Thoracic aorta (tissue), 2 donors: ENCODE data around the gene CCDC18. TPM values are rescaled to one million over a fixed set of nuclear protein-coding genes. Genes with fewer than 3 reads are reported as not detected.

Experiments used
- ATAC-seq: fragments of 150-250 bp; one replicate; pipeline ENCODE4 v1.8.0; 2017; ENCODE audit warnings: low read depth; ENCODE audit not compliant: insufficient number of reproducible peaks, low FRiP score
- DNase-seq: peaks from one replicate; pipeline ENCODE4 v3.0.0-alpha.2; 2020; ENCODE audit warnings: low spot score
- H3K27ac ChIP-seq, 2 donors: fragments of 200-600 bp; sonication (generic); 1 replicate in 1 of 2; 2 replicates in 1 of 2; pipeline ENCODE4 v1.5.1; 2016; ENCODE audit warnings: mild to moderate bottlenecking in 2 of 2, moderate library complexity in 2 of 2
- H3K27me3 ChIP-seq: fragments of 200-600 bp; sonication (generic); replicated peaks from 2 replicates; pipeline ENCODE4 v1.6.0; 2016; ENCODE audit warnings: mild to moderate bottlenecking; ENCODE audit not compliant: insufficient read depth
- H3K36me3 ChIP-seq: fragments of 200-600 bp; sonication (generic); one replicate; pipeline ENCODE4 v1.5.1; 2016
- H3K4me1 ChIP-seq, 2 donors: fragments of 200-600 bp; sonication (generic); 1 replicate in 1 of 2; 2 replicates in 1 of 2; pipeline versions ENCODE4 v1.5.1 to v1.6.0; 2016; ENCODE audit warnings: low read depth in 2 of 2, mild to moderate bottlenecking in 1 of 2; ENCODE audit not compliant: control insufficient read depth in 1 of 2
- H3K4me3 ChIP-seq: fragments of 200-600 bp; sonication (generic); 2 replicates; pipeline ENCODE4 v1.5.1; 2016; ENCODE audit warnings: mild to moderate bottlenecking
- H3K9me3 ChIP-seq: fragments of 200-600 bp; sonication (generic); 2 replicates; pipeline ENCODE4 v1.5.1; 2016
- CTCF ChIP-seq: fragments of 200-600 bp; sonication (generic); IDR thresholded peaks from one replicate; pipeline ENCODE4 v1.5.1; 2019; ENCODE audit warnings: antibody characterized with exemption
- total RNA-seq, 2 donors: library from RNA; depleted of rRNA; stranded (reverse); fragments of >200 nt; gene quantifications; one replicate each; pipeline versions ENCODE4 v1.1.0 to v1.2.3, GENCODE V29; 2016

The CCDC18 gene
- total RNA-seq, 2 donors from 2014 or later = 1.9 to 4.0 TPM

GRCh38 chr1:93140106-93140505 is 40.4 kb upstream of the CCDC18 start:
- Histone ChIP-seq H3K36me3 (peaks cover 13% of the 10 kb centered on the region), H3K4me3 (no peak overlapping the region), H3K27ac (no peak overlapping the region), H3K4me1 (peaks cover 0 to 9% of the 10 kb centered on the region in 2 donors), H3K9me3 (no peaks in the 10 kb centered on the region), H3K27me3 (no peaks in the 10 kb centered on the region)
- DNase-seq = no peak
- no peak for TF ChIP-seq CTCF
- no peak for ATAC-seq

- Histone ChIP-seq H3K27me3 (no peaks in the 10 kb centered on the region), H3K4me3 (no peak overlapping the region), H3K9me3 (no peaks in the 10 kb centered on the region), H3K4me1 (peaks cover 0 to 9% of the 10 kb centered on the region in 2 donors), H3K27ac (no peak overlapping the region), H3K36me3 (peaks cover under 1% of the 10 kb centered on the region)
- TF ChIP-seq CTCF = no peak
- ATAC-seq = no peak
- no peak for DNase-seq
Measured at GRCh38 chr1:93142161-93142560, 38.4 kb upstream of the CCDC18 start.

DNA sequence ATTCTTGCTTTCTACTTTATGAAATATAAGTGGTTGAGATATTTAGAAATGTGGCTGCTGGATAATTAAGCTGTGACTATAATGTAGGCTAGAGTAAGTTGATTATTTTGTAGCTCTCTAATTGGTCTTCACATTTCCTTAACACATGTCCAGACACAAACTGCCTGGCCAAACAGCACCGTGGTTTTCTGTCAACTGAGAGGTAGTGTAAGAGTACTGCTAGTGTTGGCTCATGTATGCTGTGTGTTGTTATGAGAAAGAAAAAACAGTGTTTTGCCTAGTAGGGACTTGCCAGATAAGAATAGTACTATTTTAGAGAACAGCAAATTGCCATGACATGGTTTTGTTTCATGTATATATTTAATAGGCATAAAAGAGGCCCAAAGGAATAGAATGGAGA is 37.4 kb upstream of the CCDC18 start:
- TF ChIP-seq CTCF = no peak
- H3K9me3 ChIP-seq = no peaks in the 10 kb centered on the region
- H3K27me3 ChIP-seq = no peaks in the 10 kb centered on the region
- no peak overlapping the region for H3K4me3 ChIP-seq
- H3K4me1 ChIP-seq = peaks cover 5 to 15% of the 10 kb centered on the region in 2 donors
- DNase-seq (no peak), ATAC-seq (no peak)
- H3K36me3 ChIP-seq = no peaks in the 10 kb centered on the region
- H3K27ac ChIP-seq = no peak overlapping the region

GRCh38 chr1:93143769-93144168 is 36.8 kb upstream of the CCDC18 start:
- TF ChIP-seq CTCF = no peak
- no peak for ATAC-seq

DNA sequence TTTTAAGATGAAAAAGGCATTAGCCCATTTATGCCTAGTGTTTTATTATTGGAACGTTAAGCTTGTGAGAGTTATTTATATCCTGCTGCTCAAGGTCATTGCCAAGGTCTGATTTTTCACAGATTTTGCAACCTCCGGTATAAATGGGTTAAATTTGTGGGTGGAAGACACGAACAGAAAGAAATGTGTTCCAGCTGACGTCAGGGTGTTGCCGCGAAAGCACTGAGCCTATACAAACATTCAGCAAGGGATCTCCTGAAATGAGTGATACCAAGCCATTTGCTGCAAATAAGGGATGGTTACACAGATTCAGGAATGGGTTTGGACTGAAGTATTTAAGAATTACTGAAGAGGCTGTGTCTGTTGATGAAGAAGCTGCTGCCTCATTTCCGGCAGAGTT is 32.5 kb upstream of the CCDC18 start:
- peaks cover 8 to 12% of the 10 kb centered on the region in 2 donors for H3K4me1 ChIP-seq
- peak overlapping the region in 1 of 2 donors; percentile 28 for H3K27ac ChIP-seq
- H3K9me3 ChIP-seq = no peaks in the 10 kb centered on the region
- no peak for ATAC-seq
- H3K27me3 ChIP-seq = no peaks in the 10 kb centered on the region
- DNase-seq = no peak
- no peak for TF ChIP-seq CTCF
- H3K4me3 ChIP-seq = no peak overlapping the region
- peaks cover 4% of the 10 kb centered on the region for H3K36me3 ChIP-seq

More at GRCh38 chr1:93143769-93144168, 36.8 kb upstream of the CCDC18 start:
- Histone ChIP-seq H3K27ac (no peak overlapping the region), H3K9me3 (no peaks in the 10 kb centered on the region), H3K4me3 (no peak overlapping the region), H3K27me3 (no peaks in the 10 kb centered on the region), H3K4me1 (peaks cover 8 to 19% of the 10 kb centered on the region in 2 donors), H3K36me3 (no peaks in the 10 kb centered on the region)
- DNase-seq = no peak
